Peyer's patch (tissue), 4 donors: ENCODE measurements around the gene MACROD2. TPM values are rescaled to one million over a fixed set of nuclear protein-coding genes. Genes with fewer than 3 reads are reported as not detected.
"Not testable (repeated sequence)": the region's sequence is repeated elsewhere in the genome, so short reads cannot be mapped to it uniquely, and the experiment has no call there.

ENCODE experiments used
- DNase-seq, 3 donors: peaks; one replicate each; pipeline ENCODE4 v3.0.0-alpha.2; 2017 to 2019
- H3K27ac ChIP-seq, 4 donors: fragments of 200-600 bp; sonication (generic); one replicate each; pipeline ENCODE4 v1.5.1; 2016 to 2019
- H3K27me3 ChIP-seq, 2 donors: fragments of 200-600 bp; sonication (generic); one replicate each; pipeline ENCODE4 v1.5.1; 2019
- H3K36me3 ChIP-seq, 3 donors: fragments of 200-600 bp; sonication (generic); one replicate each; pipeline ENCODE4 v1.5.1; 2016 to 2019
- H3K4me1 ChIP-seq, 4 donors: fragments of 200-600 bp; sonication (generic); one replicate each; pipeline ENCODE4 v1.5.1; 2016 to 2019
- H3K4me3 ChIP-seq, 4 donors: fragments of 200-600 bp; sonication (generic); 1 replicate in 3 of 4; 2 replicates in 1 of 4; pipeline ENCODE4 v1.5.1; 2016 to 2019; ENCODE audit warnings: mild to moderate bottlenecking in 1 of 4
- H3K9me3 ChIP-seq, 4 donors: fragments of 200-600 bp; sonication (generic); one replicate each; pipeline ENCODE4 v1.5.1; 2016 to 2019; ENCODE audit warnings: mild to moderate bottlenecking in 1 of 4
- CTCF ChIP-seq, 6 experiments: fragments of 450-650 bp in 4 of 6; fragments of 200-600 bp in 2 of 6; sonication (generic) in 1 of 6; IDR thresholded peaks; one replicate each; pipeline ENCODE4 v1.5.1; 2017 to 2019; ENCODE audit warnings: antibody characterized with exemption in 6 of 6, mild to moderate bottlenecking in 3 of 6, moderate library complexity in 1 of 6
- POLR2A ChIP-seq, 2 donors: fragments of 450-650 bp; IDR thresholded peaks; one replicate each; pipeline ENCODE4 v1.5.1; 2017; ENCODE audit warnings: antibody characterized with exemption in 2 of 2, mild to moderate bottlenecking in 2 of 2, moderate library complexity in 2 of 2
- total RNA-seq, 4 donors: library from RNA; depleted of rRNA; stranded (reverse); fragments of >200 nt; gene quantifications; one replicate each; pipeline ENCODE4 v1.1.0, GENCODE V29; 2016

MACROD2 gene
- total RNA-seq, 4 donors from 2014 or later: 2.5 to 10.7 (median 6.5) TPM

- peak overlapping the region in 3 of 4 donors; percentile 17 to 60 (median 32) for H3K27ac ChIP-seq
- no peaks in the 10 kb centered on the region for H3K27me3 ChIP-seq
- TF ChIP-seq POLR2A (IDR thresholded peaks at IDR 0.05) (no peak), CTCF (IDR thresholded peaks at IDR 0.05) (no peak)
- peak in 2 of 3 donors; percentile 70 to 76 for DNase-seq
- no peak overlapping the region for H3K4me3 ChIP-seq
- no peaks in the 10 kb centered on the region for H3K36me3 ChIP-seq
- H3K4me1 ChIP-seq: no peaks in the 10 kb centered on the region
- H3K9me3 ChIP-seq: no peaks in the 10 kb centered on the region
Observed at GRCh38 chr20:14219801-14220461, 224.6 kb downstream of the MACROD2 start.

DNA sequence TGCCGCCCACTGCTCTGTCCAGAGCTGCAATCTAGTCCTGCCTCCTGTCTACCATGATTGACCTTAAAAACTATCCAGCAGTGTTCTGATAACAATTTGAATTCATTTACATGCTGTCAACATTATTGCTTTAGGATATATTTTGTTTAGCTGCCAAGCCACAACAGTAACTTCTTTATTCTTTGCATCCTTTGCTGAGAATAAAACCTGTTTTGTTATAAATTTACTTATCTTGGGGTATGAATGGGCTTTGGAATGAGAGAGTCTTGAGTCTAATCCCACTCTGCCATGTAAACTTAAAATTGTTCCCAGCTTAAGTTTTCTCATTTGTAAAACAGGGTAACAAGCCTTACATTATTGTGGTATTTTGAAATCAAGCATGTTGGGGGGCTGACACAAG, 225.7 kb downstream of the MACROD2 start:
- no peaks in the 10 kb centered on the region for H3K4me1 ChIP-seq
- no peak for DNase-seq
- no peaks in the 10 kb centered on the region for H3K9me3 ChIP-seq
- H3K27ac ChIP-seq: peak overlapping the region in 2 of 4 donors; percentile 32 to 60
- no peaks in the 10 kb centered on the region for H3K27me3 ChIP-seq
- TF ChIP-seq POLR2A (IDR thresholded peaks at IDR 0.05) (no peak), CTCF (IDR thresholded peaks at IDR 0.05) (no peak)
- H3K4me3 ChIP-seq: no peak overlapping the region
- H3K36me3 ChIP-seq: no peaks in the 10 kb centered on the region

DNA sequence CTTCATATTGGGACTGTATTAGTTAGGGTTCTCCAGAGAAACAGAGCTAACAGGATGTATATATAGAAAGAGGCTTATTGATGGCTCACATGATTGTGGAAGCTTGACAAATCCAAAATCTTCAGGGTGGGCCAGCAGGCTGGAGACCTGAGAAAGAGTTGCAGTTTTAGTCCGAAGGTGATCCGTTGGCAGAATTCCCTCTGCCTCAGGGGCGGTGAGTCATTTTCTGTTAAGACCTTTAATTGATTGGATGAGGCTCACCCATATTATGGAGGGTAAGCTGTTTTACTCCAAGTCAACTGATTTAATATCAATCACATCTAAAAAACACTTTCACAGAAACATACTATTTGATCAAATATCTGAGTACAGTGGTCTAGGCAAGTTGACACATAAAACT, 228.5 kb downstream of the MACROD2 start:
- Histone ChIP-seq H3K27ac (no peak overlapping the region), H3K9me3 (no peaks in the 10 kb centered on the region), H3K36me3 (no peaks in the 10 kb centered on the region), H3K4me3 (no peak overlapping the region), H3K4me1 (no peaks in the 10 kb centered on the region), H3K27me3 (no peaks in the 10 kb centered on the region)
- TF ChIP-seq CTCF (IDR thresholded peaks at IDR 0.05) (no peak), POLR2A (IDR thresholded peaks at IDR 0.05) (no peak)
- DNase-seq: no peak

- H3K27me3 ChIP-seq, H3K36me3 ChIP-seq, H3K9me3 ChIP-seq, DNase-seq, H3K27ac ChIP-seq, H3K4me1 ChIP-seq: not testable (repeated sequence)
- H3K4me3 ChIP-seq: peak overlapping the region in 2 of 4 donors; percentile 41
Observed at GRCh38 chr20:14226051-14227049, 231.0 kb downstream of the MACROD2 start.

DNA sequence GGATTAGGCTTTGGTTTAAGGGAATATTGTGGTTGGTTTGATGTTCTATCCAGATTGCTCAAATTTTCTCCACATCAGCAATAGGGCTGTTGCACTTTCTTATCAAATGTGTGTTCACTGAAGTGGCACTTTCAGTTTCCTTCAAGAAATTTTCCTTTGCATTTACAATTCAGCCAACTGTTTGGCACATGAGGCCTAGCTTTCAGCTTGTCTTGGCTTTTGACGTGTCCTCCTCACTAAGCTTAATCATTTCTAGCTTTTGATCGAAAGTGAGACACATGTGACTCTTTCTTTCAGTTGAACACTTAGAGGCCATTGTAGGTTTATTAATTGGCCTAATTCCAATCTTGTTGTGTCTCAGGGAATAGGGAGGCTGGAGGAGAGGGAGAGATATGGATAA, 237.3 kb downstream of the MACROD2 start:
- Histone ChIP-seq H3K4me3 (no peak overlapping the region), H3K4me1 (no peaks in the 10 kb centered on the region), H3K9me3 (no peaks in the 10 kb centered on the region), H3K27ac (no peak overlapping the region), H3K27me3 (no peaks in the 10 kb centered on the region), H3K36me3 (no peaks in the 10 kb centered on the region)
- TF ChIP-seq CTCF (IDR thresholded peaks at IDR 0.05): no peak
- TF ChIP-seq POLR2A (IDR thresholded peaks at IDR 0.05): no peak
- DNase-seq: no peak
